ENCODE measurements around the gene EEF1AKMT4.

EEF1AKMT4 gene

GRCh38 chr3:184236033-184236410 lies 13.4 kb upstream of the EEF1AKMT4 start:
- no peak for DNase-seq

- DNase-seq, result no peak
Measured at GRCh38 chr3:184236636-184237035, 12.8 kb upstream of the EEF1AKMT4 start.

- no peak for DNase-seq
Measured at GRCh38 chr3:184237211-184237610, 12.3 kb upstream of the EEF1AKMT4 start.

GRCh38 chr3:184237807-184238206 lies 11.7 kb upstream of the EEF1AKMT4 start:
- DNase-seq, result no peak

- DNase-seq, result no peak
Measured at GRCh38 chr3:184238246-184238818, 11.1 kb upstream of the EEF1AKMT4 start.

- DNase-seq, result no peak
Measured at GRCh38 chr3:184239221-184239620, 10.3 kb upstream of the EEF1AKMT4 start.

GRCh38 chr3:184239708-184240107 lies 9.8 kb upstream of the EEF1AKMT4 start:
- DNase-seq, result no peak

GRCh38 chr3:184240384-184241140 lies 8.9 kb upstream of the EEF1AKMT4 start:
- DNase-seq, result no peak

GRCh38 chr3:184241141-184241446 lies 8.4 kb upstream of the EEF1AKMT4 start:
- DNase-seq, result no peak

- no peak for DNase-seq
Measured at GRCh38 chr3:184241447-184242296, 7.8 kb upstream of the EEF1AKMT4 start.

- no peak for DNase-seq
Measured at GRCh38 chr3:184242297-184242685, 7.2 kb upstream of the EEF1AKMT4 start.

GRCh38 chr3:184248454-184249411 lies 739 bp upstream of the EEF1AKMT4 start, which contains the start of gene ALG3:
Gene ALG3 (minus strand): TSS chr3:184248962. CDS start chr3:184248940, 22 bp downstream.
- peak; percentile 43 for DNase-seq

- DNase-seq, result peak; percentile 88
Measured at GRCh38 chr3:184250167-184250828, 826 bp downstream of the EEF1AKMT4 start.

GRCh38 chr3:184255291-184256039 lies 6.0 kb downstream of the EEF1AKMT4 start:
- DNase-seq, result no peak

- DNase-seq, result no peak
Measured at GRCh38 chr3:184257083-184257915, 7.8 kb downstream of the EEF1AKMT4 start.

- DNase-seq, result no peak
Measured at GRCh38 chr3:184258926-184259325, 9.5 kb downstream of the EEF1AKMT4 start.

GRCh38 chr3:184259396-184259877 lies 10.0 kb downstream of the EEF1AKMT4 start:
- DNase-seq, result no peak

GRCh38 chr3:184259878-184260723 lies 10.6 kb downstream of the EEF1AKMT4 start:
- DNase-seq, result no peak

GRCh38 chr3:184260724-184261269 lies 11.3 kb downstream of the EEF1AKMT4 start:
- DNase-seq, result no peak

All from NCI-H1417 treated with DMSO at 0.1 percent for 48 hours (cell line).